HG03565 (cell line): Measurements from ENCODE around the gene DNAJC5.

Source experiments
- ATAC-seq: cut with Tn5 transposase; IDR thresholded peaks from one replicate; pipeline ENCODE4 v1.9.1; 2021; ENCODE audit warnings: mild to moderate bottlenecking, moderate library complexity; ENCODE audit not compliant: unreplicated experiment

The DNAJC5 gene

DNA sequence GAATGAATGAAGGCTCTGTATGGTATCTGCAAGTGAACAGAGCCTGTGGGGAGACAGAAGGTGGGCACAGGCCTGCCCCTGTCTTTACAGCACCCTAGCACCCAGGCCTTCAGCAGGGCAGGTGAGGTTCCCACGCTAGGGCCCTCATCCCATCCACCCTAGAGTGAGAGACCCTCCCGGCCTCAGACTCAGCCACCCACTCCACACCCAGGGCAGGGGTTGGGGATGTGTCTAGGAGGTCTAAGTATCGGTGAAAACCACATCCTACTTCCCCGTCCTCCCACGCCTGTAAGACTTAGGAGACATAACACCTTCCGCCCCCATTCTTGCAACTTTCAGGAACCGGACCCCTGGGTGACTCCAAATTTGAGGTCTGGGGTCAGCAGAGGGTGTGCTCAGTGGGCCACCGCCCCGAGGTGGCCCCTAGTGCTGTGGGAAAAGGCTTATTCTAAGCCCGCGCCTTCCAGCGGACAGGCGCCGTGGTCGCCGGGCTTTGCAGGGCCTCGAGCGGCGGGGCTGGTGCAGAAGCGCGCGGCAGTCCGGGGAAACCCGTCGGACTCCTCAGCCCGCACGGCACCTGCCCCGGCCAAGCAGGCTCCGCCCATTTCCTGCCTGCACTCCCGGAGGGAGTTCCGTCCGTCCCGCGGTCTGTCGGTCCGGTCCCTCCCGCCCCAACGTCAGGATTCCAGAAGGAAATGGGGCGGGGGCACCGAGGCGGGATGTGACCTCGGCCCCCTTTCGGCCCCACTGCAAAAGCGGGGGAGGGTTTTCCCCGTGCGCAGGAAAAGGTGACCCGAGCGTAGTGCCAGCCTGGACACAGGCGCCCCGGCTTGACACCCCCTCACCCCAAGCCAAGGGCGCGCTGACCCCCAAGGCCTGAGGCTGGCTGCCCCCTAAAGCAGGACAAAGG is 83.6 kb downstream of the DNAJC5 start:
- ATAC-seq = no peak

- no peak for ATAC-seq
Measured at GRCh38 chr20:63979229-63979556, 84.3 kb downstream of the DNAJC5 start.

GRCh38 chr20:63979557-63980316 is 84.8 kb downstream of the DNAJC5 start, which contains the start of gene SAMD10:
Gene SAMD10, minus strand, starts transcription at chr20:63979642. Its CDS starts 175 bp downstream, at chr20:63979467.
- peak; percentile 14 for ATAC-seq

DNA sequence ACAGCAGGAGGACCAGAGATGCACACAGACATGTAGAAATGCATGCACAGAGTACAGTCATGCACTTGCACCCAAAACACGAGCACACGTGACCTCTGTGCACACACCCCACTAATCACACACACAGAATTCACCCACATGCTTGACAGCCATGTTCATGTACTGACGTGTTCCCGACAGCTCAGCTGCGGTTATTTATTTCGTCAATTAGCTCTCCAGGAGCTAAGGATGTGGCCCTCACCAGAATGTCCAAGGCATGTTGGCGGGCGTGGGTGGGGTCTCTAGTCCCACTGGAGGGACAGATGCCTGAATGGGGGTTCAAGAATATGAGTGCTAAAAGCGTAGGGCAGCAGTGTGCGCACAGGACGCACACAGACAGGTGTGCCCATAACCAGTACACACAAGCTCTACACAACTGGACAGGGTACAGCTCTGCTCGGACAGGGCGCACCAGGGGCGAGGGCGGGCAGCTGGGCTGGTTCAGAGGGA is 85.4 kb downstream of the DNAJC5 start:
- peak; percentile 23 for ATAC-seq

DNA sequence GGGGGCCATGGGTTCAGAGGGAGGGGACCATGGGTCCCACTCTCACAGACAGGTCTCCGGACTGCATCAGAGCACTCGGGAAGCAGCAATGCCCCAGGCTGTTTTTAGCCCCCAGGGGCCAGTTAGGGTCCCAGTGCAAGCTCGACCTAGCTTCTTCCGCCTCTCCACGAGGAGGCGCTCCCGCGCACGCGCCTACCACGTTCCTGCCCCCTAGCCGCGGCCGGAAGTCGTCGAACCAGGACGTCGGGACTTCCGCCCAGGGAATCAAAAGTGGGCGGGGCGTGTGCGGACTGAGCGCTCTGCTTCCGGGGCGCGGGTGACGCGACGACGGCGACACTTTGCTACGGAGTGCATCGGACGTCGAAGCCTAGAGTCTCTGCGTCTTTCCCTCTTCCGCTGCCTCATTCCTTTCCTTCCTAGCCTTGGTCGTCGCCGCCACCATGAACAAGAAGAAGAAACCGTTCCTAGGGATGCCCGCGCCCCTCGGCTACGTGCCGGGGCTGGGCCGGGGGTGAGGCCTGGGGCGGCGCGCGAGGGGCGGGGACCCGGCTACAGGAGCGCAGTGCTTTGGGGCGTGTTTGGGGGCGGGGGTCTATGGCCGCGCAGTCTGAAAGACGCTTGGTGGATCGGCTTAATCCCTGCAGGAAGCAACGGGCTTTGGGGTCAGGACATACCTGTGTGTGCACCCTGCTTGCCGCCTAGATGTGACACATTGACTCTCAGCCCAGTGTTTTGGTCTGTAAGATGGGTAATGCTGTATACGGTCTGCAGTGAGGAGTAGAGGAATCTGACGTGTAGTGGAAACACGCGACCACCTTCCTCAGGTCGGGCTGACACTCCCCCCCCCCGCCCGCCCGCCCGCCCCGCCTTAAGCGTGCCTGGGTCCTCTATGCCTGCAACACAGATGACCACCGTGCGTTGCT is 86.1 kb downstream of the DNAJC5 start, which contains the start of gene PRPF6:
Gene PRPF6 (plus strand): TSS at position 327 of the 923 bp plus-strand sequence. CDS start 114 bp downstream, at position 441.
- ATAC-seq = peak; percentile 38

- ATAC-seq = no peak
Measured at GRCh38 chr20:63982937-63983336, 88.0 kb downstream of the DNAJC5 start.
